Keratinocyte (primary cell): ENCODE measurements around the gene MARCHF3. TPM values are rescaled to one million over a fixed set of nuclear protein-coding genes. Genes with fewer than 3 reads are reported as not detected.

Experiments used
- DNase-seq: peaks from one replicate; pipeline ENCODE4 v3.0.0-alpha.2; 2011; ENCODE audit warnings: low read depth, missing footprints, low spot score
- FAIRE-seq: peaks from 2 replicates; lab custom pipeline; 2011; peaks lifted over from hg19 to GRCh38; lab: Jason Lieb, UNC
- H2AFZ ChIP-seq: 2 replicates; pipeline ENCODE4 v1.6.0; 2012; ENCODE audit warnings: low read length, control low read depth, inconsistent platforms; ENCODE audit not compliant: control insufficient read depth
- H3K27ac ChIP-seq: 2 replicates; pipeline ENCODE4 v1.5.1; 2011; ENCODE audit warnings: low read length; ENCODE audit not compliant: control insufficient read depth, insufficient read depth
- H3K27me3 ChIP-seq: 3 replicates; pipeline ENCODE4 v1.6.0; 2011; ENCODE audit warnings: low read length; ENCODE audit not compliant: control insufficient read depth, insufficient read depth; ENCODE audit errors: extremely low read depth
- H3K36me3 ChIP-seq, 2 experiments: 2 replicates in 1 of 2; 3 replicates in 1 of 2; pipeline ENCODE4 v1.5.1; 2011; ENCODE audit warnings: low read length in 2 of 2, mild to moderate bottlenecking in 1 of 2; ENCODE audit not compliant: control insufficient read depth in 2 of 2, insufficient read depth in 2 of 2; ENCODE audit errors: extremely low read depth in 1 of 2
- H3K4me1 ChIP-seq: 3 replicates; pipeline ENCODE4 v1.5.1; 2011; ENCODE audit warnings: low read length; ENCODE audit not compliant: control insufficient read depth, insufficient read depth; ENCODE audit errors: extremely low read depth
- H3K4me2 ChIP-seq: 3 replicates; pipeline ENCODE4 v1.6.0; 2011; ENCODE audit warnings: low read depth, low read length; ENCODE audit not compliant: control insufficient read depth, insufficient read depth; ENCODE audit errors: extremely low read depth
- H3K4me3 ChIP-seq, 3 experiments: fragments of 200-600 bp in 1 of 3; sonication (generic) in 1 of 3; 2 replicates in 2 of 3; 3 replicates in 1 of 3; pipeline ENCODE4 v1.5.1; 2011 to 2016; ENCODE audit warnings: low read length in 3 of 3, mild to moderate bottlenecking in 3 of 3, control low read depth in 2 of 3, inconsistent platforms in 1 of 3, low read depth in 1 of 3, mixed read lengths in 1 of 3, mixed run types in 1 of 3, moderate library complexity in 1 of 3; ENCODE audit not compliant: control insufficient read depth in 2 of 3, insufficient read depth in 2 of 3; ENCODE audit errors: extremely low read depth in 1 of 3
- H3K79me2 ChIP-seq: 2 replicates; pipeline ENCODE4 v1.6.0; 2012; ENCODE audit warnings: low read length; ENCODE audit not compliant: control insufficient read depth, insufficient read depth
- H3K9ac ChIP-seq: 3 replicates; pipeline ENCODE4 v1.6.0; 2011; ENCODE audit warnings: low read length; ENCODE audit not compliant: control insufficient read depth, insufficient read depth; ENCODE audit errors: extremely low read depth
- H3K9me1 ChIP-seq: 3 replicates; pipeline ENCODE4 v1.6.0; 2011; ENCODE audit warnings: low read length; ENCODE audit not compliant: control insufficient read depth, insufficient read depth; ENCODE audit errors: extremely low read depth
- H3K9me3 ChIP-seq: 2 replicates; pipeline ENCODE4 v1.5.1; 2012; ENCODE audit warnings: low read depth, low read length; ENCODE audit not compliant: control insufficient read depth
- H4K20me1 ChIP-seq: 3 replicates; pipeline ENCODE4 v1.6.0; 2011; ENCODE audit warnings: low read length; ENCODE audit not compliant: control insufficient read depth, insufficient read depth; ENCODE audit errors: extremely low read depth
- CTCF ChIP-seq, 3 experiments: IDR thresholded peaks in 1 of 3; conservative IDR thresholded peaks in 1 of 3; optimal IDR thresholded peaks in 1 of 3; 2 replicates in 2 of 3; 3 replicates in 1 of 3; pipeline versions ENCODE3 to v1.5.1; 2011; ENCODE audit warnings: low read length in 3 of 3, mild to moderate bottlenecking in 3 of 3, moderate library complexity in 2 of 3, control low read depth in 1 of 3, inconsistent platforms in 1 of 3; ENCODE audit not compliant: insufficient read depth in 2 of 3; ENCODE audit errors: extremely low read depth in 1 of 3
- EZH2 ChIP-seq: IDR thresholded peaks from one replicate; pipeline ENCODE4 v1.6.1; 2012; ENCODE audit warnings: inconsistent platforms, mild to moderate bottlenecking, low read length, moderate library complexity
- dilution Hi-C: fragments of 300-500 bp; cut with MboI; formaldehyde crosslinking; loops from one replicate; pipeline ENCODE4 v1.7.0; 2020; ENCODE audit warnings: low sequenced_read_pairs; ENCODE audit not compliant: extremely low pct_ligation_motif_present
- polyA plus RNA-seq, 5 experiments: library from polyadenylated mRNA; depleted of rRNA in 3 of 5; stranded (reverse) in 3 of 5; stranded (forward) in 1 of 5; unstranded in 1 of 5; fragments of >200 nt; gene quantifications; 1 replicate in 1 of 5; 2 replicates in 3 of 5; 3 replicates in 1 of 5; pipeline versions ENCODE4 v1.2.1 to v1.2.3, GENCODE V29; 2011 to 2012; ENCODE audit warnings: missing spikeins in 2 of 5, low read depth in 1 of 5, low replicate concordance in 1 of 5

MARCHF3 gene
- polyA plus RNA-seq, 1 donor (not counting 4 experiments of a cell fraction or from before 2014, with no cell fraction given): 0.45 TPM

GRCh38 chr5:126938466-126938865, 91.9 kb downstream of the MARCHF3 start:
- Histone ChIP-seq H3K4me1 (no peaks in the 10 kb centered on the region), H2AFZ (no peak overlapping the region), H3K79me2 (no peaks in the 10 kb centered on the region), H3K36me3 (no peaks in the 10 kb centered on the region), H3K4me3 (no peak overlapping the region), H3K9me3 (no peaks in the 10 kb centered on the region), H3K9me1 (no peaks in the 10 kb centered on the region), H4K20me1 (no peaks in the 10 kb centered on the region), H3K9ac (no peak overlapping the region), H3K27me3 (no peaks in the 10 kb centered on the region), H3K27ac (no peak overlapping the region), H3K4me2 (no peak overlapping the region)
- TF ChIP-seq EZH2 (no peak), CTCF (optimal IDR thresholded peaks at IDR 0.05 in 1 of 3, IDR thresholded peaks at IDR 0.05 in 1 of 3, conservative IDR thresholded peaks at IDR 0.05 in 1 of 3; ENCODE audit: extremely low read depth in 1 of 3, insufficient read depth in 2 of 3, low read length in 3 of 3) (no peak)
- DNase-seq (no peak), FAIRE-seq (no peak)
- dilution Hi-C loops: no loop called here

- dilution Hi-C loops: no loop called here
- TF ChIP-seq CTCF (optimal IDR thresholded peaks at IDR 0.05 in 1 of 3, IDR thresholded peaks at IDR 0.05 in 1 of 3, conservative IDR thresholded peaks at IDR 0.05 in 1 of 3; ENCODE audit: extremely low read depth in 1 of 3, insufficient read depth in 2 of 3, low read length in 3 of 3) (no peak), EZH2 (no peak)
- Histone ChIP-seq H3K9ac (no peak overlapping the region), H3K79me2 (no peaks in the 10 kb centered on the region), H3K9me3 (no peaks in the 10 kb centered on the region), H3K36me3 (no peaks in the 10 kb centered on the region), H3K27ac (no peak overlapping the region), H3K27me3 (no peaks in the 10 kb centered on the region), H3K4me2 (no peak overlapping the region), H4K20me1 (no peaks in the 10 kb centered on the region), H3K9me1 (no peaks in the 10 kb centered on the region), H2AFZ (no peak overlapping the region), H3K4me1 (no peaks in the 10 kb centered on the region), H3K4me3 (no peak overlapping the region)
- FAIRE-seq: no peak
- no peak for DNase-seq
These were observed 92.6 kb downstream of the MARCHF3 start for GRCh38 chr5:126937771-126938170.
